SK-N-MC (cell line): Measurements from ENCODE around the gene SHB.
A peak's percentile ranks its signal among the peaks of the same experiment; 100 is the strongest.

Experiments used
- DNase-seq: peaks from one replicate; pipeline ENCODE4 v3.0.0-alpha.2; 2011; ENCODE audit warnings: low read depth, low spot score
- H3K27ac ChIP-seq: fragments of 200-600 bp; sonication (generic); 2 replicates; pipeline ENCODE4 v1.5.1; 2016; ENCODE audit warnings: mixed run types
- H3K36me3 ChIP-seq: fragments of 200-600 bp; sonication (generic); 2 replicates; pipeline ENCODE4 v1.6.1; 2017; ENCODE audit warnings: antibody characterized with exemption, low read length, mixed read lengths; ENCODE audit not compliant: insufficient read depth
- H3K4me3 ChIP-seq: fragments of 200-600 bp; sonication (generic); 2 replicates; pipeline ENCODE4 v1.5.1; 2016
- H3K9ac ChIP-seq: fragments of 200-600 bp; sonication (generic); 2 replicates; pipeline ENCODE4 v1.8.0; 2017; ENCODE audit warnings: mixed run types, mixed read lengths; ENCODE audit not compliant: insufficient read length
- H3K9me3 ChIP-seq: fragments of 200-600 bp; sonication (generic); 2 replicates; pipeline ENCODE4 v1.6.1; 2017; ENCODE audit warnings: low read depth, mild to moderate bottlenecking, antibody characterized with exemption, low read length, moderate library complexity, mixed read lengths
- EZH2 ChIP-seq: fragments of 200-600 bp; sonication (generic); IDR thresholded peaks from one replicate; pipeline ENCODE4 v1.6.1; 2017; ENCODE audit warnings: antibody characterized with exemption
- FOXP2 ChIP-seq: optimal IDR thresholded peaks from 2 replicates; pipeline ENCODE3; 2011; ENCODE audit warnings: mild to moderate bottlenecking, moderate library complexity; ENCODE audit not compliant: insufficient read depth; ENCODE audit errors: extremely low read length, control extremely low read depth
- POLR2AphosphoS5 ChIP-seq: IDR thresholded peaks from 2 replicates; pipeline ENCODE4 v1.6.1; 2012; ENCODE audit warnings: mild to moderate bottlenecking, low read depth, low read length, borderline replicate concordance

The SHB gene

GRCh38 chr9:37938121-37938891, 130.7 kb downstream of the SHB start:
- Histone ChIP-seq H3K9ac (no peak overlapping the region), H3K36me3 (peaks cover 10% of the 10 kb centered on the region; the same call in 1 of the 2 replicates), H3K9me3 (no peaks in the 10 kb centered on the region), H3K4me3 (peak overlapping the region; percentile 50), H3K27ac (peak overlapping the region; percentile 86)
- TF ChIP-seq POLR2AphosphoS5 = no peak
- no peak for TF ChIP-seq FOXP2
- no peak for TF ChIP-seq EZH2
- no peak for DNase-seq

GRCh38 chr9:37937366-37937765, 131.7 kb downstream of the SHB start:
- peak overlapping the region; percentile 50 for H3K4me3 ChIP-seq
- H3K36me3 ChIP-seq = peaks cover 14% of the 10 kb centered on the region; the same call in 1 of the 2 replicates
- peak overlapping the region; percentile 86 for H3K27ac ChIP-seq
- no peak for DNase-seq
- H3K9ac ChIP-seq = peak overlapping the region; percentile 32
- TF ChIP-seq POLR2AphosphoS5 (no peak), EZH2 (no peak), FOXP2 (no peak)
- H3K9me3 ChIP-seq = no peaks in the 10 kb centered on the region

- no peak for DNase-seq
- TF ChIP-seq EZH2 (no peak), POLR2AphosphoS5 (no peak), FOXP2 (no peak)
- Histone ChIP-seq H3K9me3 (no peaks in the 10 kb centered on the region), H3K27ac (peak overlapping the region; percentile 86; the same call in 1 of the 2 replicates), H3K4me3 (peak overlapping the region; percentile 50), H3K36me3 (peaks cover 14% of the 10 kb centered on the region; the same call in 1 of the 2 replicates), H3K9ac (peak overlapping the region; percentile 32)
Measured at GRCh38 chr9:37936965-37937364, 132.1 kb downstream of the SHB start.

GRCh38 chr9:37936376-37936775, 132.7 kb downstream of the SHB start:
- TF ChIP-seq POLR2AphosphoS5 = no peak
- TF ChIP-seq FOXP2 = no peak
- TF ChIP-seq EZH2 = no peak
- H3K27ac ChIP-seq = no peak overlapping the region; the same call in 1 of the 2 replicates
- H3K9me3 ChIP-seq = peaks cover 4% of the 10 kb centered on the region; the same call in 1 of the 2 replicates
- no peak overlapping the region for H3K4me3 ChIP-seq
- DNase-seq = no peak
- H3K9ac ChIP-seq = no peak overlapping the region
- peaks cover 16% of the 10 kb centered on the region for H3K36me3 ChIP-seq

- peaks cover 9% of the 10 kb centered on the region; the same call in 1 of the 2 replicates for H3K9me3 ChIP-seq
- no peak for TF ChIP-seq EZH2
- no peak for TF ChIP-seq POLR2AphosphoS5
- TF ChIP-seq FOXP2 = no peak
- H3K27ac ChIP-seq = no peak overlapping the region
- H3K4me3 ChIP-seq = no peak overlapping the region
- H3K9ac ChIP-seq = no peak overlapping the region
- no peak for DNase-seq
- H3K36me3 ChIP-seq = peaks cover 21% of the 10 kb centered on the region
Measured at GRCh38 chr9:37935096-37935495, 133.9 kb downstream of the SHB start.

GRCh38 chr9:37931592-37931991, 137.4 kb downstream of the SHB start:
- no peak for DNase-seq
- TF ChIP-seq FOXP2 (no peak), EZH2 (no peak), POLR2AphosphoS5 (no peak)

GRCh38 chr9:37929441-37929895, 139.6 kb downstream of the SHB start:
- H3K4me3 ChIP-seq = no peak overlapping the region
- peaks cover 32% of the 10 kb centered on the region for H3K36me3 ChIP-seq
- no peak for DNase-seq
- TF ChIP-seq EZH2 (no peak), POLR2AphosphoS5 (no peak), FOXP2 (no peak)
- H3K9me3 ChIP-seq = peaks cover 9% of the 10 kb centered on the region; the same call in 1 of the 2 replicates
- no peak overlapping the region for H3K27ac ChIP-seq
- no peak overlapping the region for H3K9ac ChIP-seq

More at GRCh38 chr9:37931592-37931991, 137.4 kb downstream of the SHB start:
- Histone ChIP-seq H3K36me3 (peaks cover 32% of the 10 kb centered on the region), H3K27ac (no peak overlapping the region), H3K4me3 (no peak overlapping the region), H3K9ac (no peak overlapping the region), H3K9me3 (peaks cover 9% of the 10 kb centered on the region; the same call in 1 of the 2 replicates)

GRCh38 chr9:37928552-37929430, 140.2 kb downstream of the SHB start:
- Histone ChIP-seq H3K27ac (no peak overlapping the region), H3K4me3 (no peak overlapping the region), H3K9me3 (peaks cover 9% of the 10 kb centered on the region; the same call in 1 of the 2 replicates), H3K9ac (no peak overlapping the region), H3K36me3 (peaks cover 32% of the 10 kb centered on the region)
- no peak for TF ChIP-seq EZH2
- DNase-seq = no peak
